ENCODE data around the gene PANK2.
"Not testable (repeated sequence)": the region's sequence is repeated elsewhere in the genome, so short reads cannot be mapped to it uniquely, and the experiment has no call there.

The PANK2 gene

GRCh38 chr20:3888622-3889488, at the start of gene PANK2:
Gene PANK2, plus strand, starts transcription at chr20:3889387.
- Histone ChIP-seq H3K4me1 (ENCODE audit: control insufficient read depth, low read depth, low read length) (peaks cover 23% of the 10 kb centered on the region), H3K4me3 (ENCODE audit: low read length) (peak within 1 kb of the TSS; percentile 99), H3K36me3 (ENCODE audit: control insufficient read depth, low read depth, low read length) (peaks cover 11% of the 10 kb centered on the region), H3K27me3 (ENCODE audit: control insufficient read depth, insufficient read depth, low read length) (no peaks in the 10 kb centered on the region), H3K9me3 (ENCODE audit: control insufficient read depth, low read depth, low read length) (no peaks in the 10 kb centered on the region), H3K9ac (ENCODE audit: low read length) (peak within 1 kb of the TSS; percentile 90), H3K27ac (ENCODE audit: low read length) (peak within 1 kb of the TSS; percentile 88)

- not testable (repeated sequence) for H3K9me3 ChIP-seq (ENCODE audit: control insufficient read depth, low read depth, low read length); H3K27me3 ChIP-seq (ENCODE audit: control insufficient read depth, insufficient read depth, low read length); H3K4me3 ChIP-seq (ENCODE audit: low read length); H3K4me1 ChIP-seq (ENCODE audit: control insufficient read depth, low read depth, low read length); H3K36me3 ChIP-seq (ENCODE audit: control insufficient read depth, low read depth, low read length); H3K27ac ChIP-seq (ENCODE audit: low read length); H3K9ac ChIP-seq (ENCODE audit: low read length)
Observed at GRCh38 chr20:3840201-3840600, 49.0 kb upstream of the PANK2 start.

DNA sequence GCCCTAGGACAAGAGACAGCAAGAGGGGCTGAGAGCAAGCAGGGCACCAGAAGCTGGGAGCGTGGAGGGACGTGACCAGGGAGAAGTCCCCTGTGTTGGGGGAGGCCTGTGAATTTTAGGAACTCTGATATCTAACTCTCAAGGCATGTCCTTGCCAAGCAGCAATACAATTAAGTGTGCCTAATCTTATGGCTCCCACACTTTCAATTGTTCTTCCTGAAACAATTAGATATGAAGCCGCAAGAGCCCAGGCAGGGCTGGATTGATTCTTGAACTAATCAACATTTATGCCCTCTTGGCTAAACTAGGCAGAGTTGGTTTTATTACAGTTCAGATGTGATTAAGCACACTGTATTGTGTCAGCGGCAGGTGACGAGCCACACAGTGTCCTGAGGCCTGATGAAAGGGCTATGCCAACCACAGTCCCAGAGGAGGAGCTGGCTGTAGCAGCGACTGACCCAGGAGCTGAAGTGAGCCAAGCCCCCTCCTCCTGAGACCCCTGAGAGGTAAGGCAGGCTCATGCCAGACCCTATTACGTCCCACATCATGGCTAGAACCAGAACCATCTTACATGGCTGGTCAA, 46.7 kb upstream of the PANK2 start:
- Histone ChIP-seq H3K36me3 (ENCODE audit: control insufficient read depth, low read depth, low read length) (no peaks in the 10 kb centered on the region), H3K27me3 (ENCODE audit: control insufficient read depth, insufficient read depth, low read length) (no peaks in the 10 kb centered on the region), H3K9ac (ENCODE audit: low read length) (no peak overlapping the region), H3K4me1 (ENCODE audit: control insufficient read depth, low read depth, low read length) (peaks cover 2% of the 10 kb centered on the region), H3K27ac (ENCODE audit: low read length) (no peak overlapping the region), H3K9me3 (ENCODE audit: control insufficient read depth, low read depth, low read length) (no peaks in the 10 kb centered on the region), H3K4me3 (ENCODE audit: low read length) (no peak overlapping the region)

DNA sequence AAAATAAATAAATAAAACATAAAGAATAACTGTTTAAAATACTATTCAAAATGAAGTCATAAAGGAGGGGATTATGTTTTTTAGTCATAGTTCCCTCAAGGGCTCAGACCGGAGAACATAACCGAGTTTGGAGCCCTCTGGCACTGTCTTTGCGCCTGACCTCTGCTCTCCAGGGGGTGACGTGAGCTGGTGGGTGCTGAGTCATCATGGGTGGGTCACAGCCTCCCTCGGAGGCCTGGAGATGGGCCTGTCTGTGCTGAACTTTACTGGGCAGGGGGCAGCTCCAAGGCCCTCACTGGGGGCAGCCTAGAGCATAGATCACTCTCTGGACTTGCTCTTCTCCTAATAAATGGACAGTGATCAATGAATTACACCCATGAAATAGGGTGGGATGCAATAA, 45.7 kb upstream of the PANK2 start:
- peaks cover 3% of the 10 kb centered on the region for H3K4me1 ChIP-seq (ENCODE audit: control insufficient read depth, low read depth, low read length)
- H3K36me3 ChIP-seq (ENCODE audit: control insufficient read depth, low read depth, low read length), result no peaks in the 10 kb centered on the region
- H3K27ac ChIP-seq (ENCODE audit: low read length), result no peak overlapping the region
- H3K27me3 ChIP-seq (ENCODE audit: control insufficient read depth, insufficient read depth, low read length), result no peaks in the 10 kb centered on the region
- H3K9ac ChIP-seq (ENCODE audit: low read length), result no peak overlapping the region
- H3K9me3 ChIP-seq (ENCODE audit: control insufficient read depth, low read depth, low read length), result no peaks in the 10 kb centered on the region
- no peak overlapping the region for H3K4me3 ChIP-seq (ENCODE audit: low read length)

- H3K36me3 ChIP-seq (ENCODE audit: control insufficient read depth, low read depth, low read length); H3K27me3 ChIP-seq (ENCODE audit: control insufficient read depth, insufficient read depth, low read length); H3K4me1 ChIP-seq (ENCODE audit: control insufficient read depth, low read depth, low read length); H3K4me3 ChIP-seq (ENCODE audit: low read length); H3K9ac ChIP-seq (ENCODE audit: low read length); H3K27ac ChIP-seq (ENCODE audit: low read length); H3K9me3 ChIP-seq (ENCODE audit: control insufficient read depth, low read depth, low read length): not testable (repeated sequence)
Observed at GRCh38 chr20:3843990-3844619, 45.1 kb upstream of the PANK2 start.

GRCh38 chr20:3846378-3846739, 42.8 kb upstream of the PANK2 start:
- Histone ChIP-seq H3K36me3 (ENCODE audit: control insufficient read depth, low read depth, low read length) (no peaks in the 10 kb centered on the region), H3K27ac (ENCODE audit: low read length) (no peak overlapping the region), H3K4me3 (ENCODE audit: low read length) (peak overlapping the region; percentile 60), H3K9ac (ENCODE audit: low read length) (peak overlapping the region; percentile 75), H3K4me1 (ENCODE audit: control insufficient read depth, low read depth, low read length) (peaks cover 3% of the 10 kb centered on the region), H3K27me3 (ENCODE audit: control insufficient read depth, insufficient read depth, low read length) (no peaks in the 10 kb centered on the region), H3K9me3 (ENCODE audit: control insufficient read depth, low read depth, low read length) (no peaks in the 10 kb centered on the region)

- Histone ChIP-seq H3K36me3 (ENCODE audit: control insufficient read depth, low read depth, low read length) (no peaks in the 10 kb centered on the region), H3K9me3 (ENCODE audit: control insufficient read depth, low read depth, low read length) (no peaks in the 10 kb centered on the region), H3K9ac (ENCODE audit: low read length) (peak within 1 kb of the TSS; percentile 75), H3K27me3 (ENCODE audit: control insufficient read depth, insufficient read depth, low read length) (no peaks in the 10 kb centered on the region), H3K4me1 (ENCODE audit: control insufficient read depth, low read depth, low read length) (peaks cover 3% of the 10 kb centered on the region), H3K27ac (ENCODE audit: low read length) (peak within 1 kb of the TSS; percentile 28), H3K4me3 (ENCODE audit: low read length) (peak within 1 kb of the TSS; percentile 60)
Observed at GRCh38 chr20:3846740-3847428, 42.3 kb upstream of the PANK2 start, which contains the start of gene MAVS. Gene MAVS, plus strand, starts transcription at chr20:3846834. Its CDS starts 7,791 bp downstream, at chr20:3854625.

- Histone ChIP-seq H3K4me1 (ENCODE audit: control insufficient read depth, low read depth, low read length) (peaks cover 3% of the 10 kb centered on the region), H3K9me3 (ENCODE audit: control insufficient read depth, low read depth, low read length) (no peaks in the 10 kb centered on the region), H3K9ac (ENCODE audit: low read length) (peak overlapping the region; percentile 75), H3K36me3 (ENCODE audit: control insufficient read depth, low read depth, low read length) (no peaks in the 10 kb centered on the region), H3K27me3 (ENCODE audit: control insufficient read depth, insufficient read depth, low read length) (no peaks in the 10 kb centered on the region), H3K27ac (ENCODE audit: low read length) (no peak overlapping the region), H3K4me3 (ENCODE audit: low read length) (peak overlapping the region; percentile 60)
Observed at GRCh38 chr20:3847429-3847940, 41.7 kb upstream of the PANK2 start.

DNA sequence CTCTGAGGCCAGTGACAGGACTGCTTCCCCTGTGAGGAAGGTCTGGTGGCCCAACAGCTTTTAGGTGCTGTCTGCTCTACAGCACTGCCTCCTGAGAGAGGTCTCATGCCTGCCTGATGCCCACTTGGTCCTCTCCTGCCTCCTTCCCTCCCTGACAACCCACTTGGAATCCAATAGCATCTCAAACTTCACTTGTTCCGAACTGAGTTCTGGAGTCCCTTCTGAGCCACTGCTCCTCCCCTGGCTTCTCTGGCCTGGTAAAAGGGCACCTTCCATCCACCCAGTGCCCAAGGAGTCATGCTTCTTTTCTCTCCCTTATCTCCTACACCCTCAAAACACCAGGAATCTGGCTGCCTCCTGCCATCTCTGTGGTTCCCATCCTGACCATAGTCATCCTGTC, 40.6 kb upstream of the PANK2 start:
- Histone ChIP-seq H3K9me3 (ENCODE audit: control insufficient read depth, low read depth, low read length) (no peaks in the 10 kb centered on the region), H3K4me3 (ENCODE audit: low read length) (no peak overlapping the region), H3K9ac (ENCODE audit: low read length) (no peak overlapping the region), H3K27me3 (ENCODE audit: control insufficient read depth, insufficient read depth, low read length) (no peaks in the 10 kb centered on the region), H3K36me3 (ENCODE audit: control insufficient read depth, low read depth, low read length) (no peaks in the 10 kb centered on the region), H3K4me1 (ENCODE audit: control insufficient read depth, low read depth, low read length) (peaks cover 3% of the 10 kb centered on the region), H3K27ac (ENCODE audit: low read length) (no peak overlapping the region)

- no peaks in the 10 kb centered on the region for H3K9me3 ChIP-seq (ENCODE audit: control insufficient read depth, low read depth, low read length)
- no peaks in the 10 kb centered on the region for H3K4me1 ChIP-seq (ENCODE audit: control insufficient read depth, low read depth, low read length)
- no peaks in the 10 kb centered on the region for H3K27me3 ChIP-seq (ENCODE audit: control insufficient read depth, insufficient read depth, low read length)
- H3K27ac ChIP-seq (ENCODE audit: low read length), result no peak overlapping the region
- H3K9ac ChIP-seq (ENCODE audit: low read length), result no peak overlapping the region
- H3K4me3 ChIP-seq (ENCODE audit: low read length), result no peak overlapping the region
- H3K36me3 ChIP-seq (ENCODE audit: control insufficient read depth, low read depth, low read length), result peaks cover 4% of the 10 kb centered on the region
Observed at GRCh38 chr20:3854462-3854871, 34.7 kb upstream of the PANK2 start.

DNA sequence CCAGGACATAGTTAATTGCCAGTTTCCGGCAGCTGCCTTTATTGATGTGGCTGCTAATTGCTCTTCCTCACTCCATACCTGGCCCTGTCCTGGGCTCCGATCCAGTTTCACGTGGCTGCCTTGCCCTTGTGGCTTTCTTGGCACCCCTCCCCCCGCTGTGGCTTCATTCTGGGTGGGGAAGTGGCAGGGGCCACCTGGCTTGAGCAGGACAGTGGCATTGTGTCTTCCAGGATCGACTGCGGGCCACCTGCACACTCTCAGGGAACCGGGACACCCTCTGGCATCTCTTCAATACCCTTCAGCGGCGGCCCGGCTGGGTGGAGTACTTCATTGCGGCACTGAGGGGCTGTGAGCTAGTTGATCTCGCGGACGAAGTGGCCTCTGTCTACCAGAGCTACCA, 31.8 kb upstream of the PANK2 start:
- Histone ChIP-seq H3K4me3 (ENCODE audit: low read length) (no peak overlapping the region), H3K27ac (ENCODE audit: low read length) (no peak overlapping the region), H3K9ac (ENCODE audit: low read length) (no peak overlapping the region), H3K36me3 (ENCODE audit: control insufficient read depth, low read depth, low read length) (peaks cover 17% of the 10 kb centered on the region), H3K9me3 (ENCODE audit: control insufficient read depth, low read depth, low read length) (no peaks in the 10 kb centered on the region), H3K27me3 (ENCODE audit: control insufficient read depth, insufficient read depth, low read length) (no peaks in the 10 kb centered on the region), H3K4me1 (ENCODE audit: control insufficient read depth, low read depth, low read length) (no peaks in the 10 kb centered on the region)
